ENCODE measurements around the gene SF3A1.

- TF ChIP-seq CTCF (IDR thresholded peaks at IDR 0.05) (no peak), POLR2A (IDR thresholded peaks at IDR 0.05) (peak in 1 of 2 donors; percentile 58)
These were observed 51.2 kb downstream of the SF3A1 start for GRCh38 chr22:30305519-30305905.

Data from uterus (tissue), 2 donors.